Cardiac muscle cell (in vitro differentiated cells and primary cell): ENCODE data around the gene TALDO1. TPM values are rescaled to one million over a fixed set of nuclear protein-coding genes. Genes with fewer than 3 reads are reported as not detected.

ENCODE experiments used
- DNase-seq, 2 donors: peaks; one replicate each; pipeline versions ENCODE4 v3.0.0 to v3.0.0-alpha.2; 2010 to 2017; ENCODE audit warnings: low read depth in 1 of 2, low spot score in 1 of 2
- H3K27ac ChIP-seq: fragments of 200-600 bp; sonication (generic); 2 replicates; pipeline ENCODE4 v1.5.1; 2016
- H3K27me3 ChIP-seq: fragments of 200-600 bp; sonication (generic); 2 replicates; pipeline ENCODE4 v1.6.0; 2016; ENCODE audit warnings: control low read depth
- H3K36me3 ChIP-seq: fragments of 200-600 bp; sonication (generic); 2 replicates; pipeline ENCODE4 v1.5.1; 2016; ENCODE audit warnings: control low read depth
- H3K4me1 ChIP-seq: fragments of 200-600 bp; sonication (generic); 2 replicates; pipeline ENCODE4 v1.8.1; 2017; ENCODE audit warnings: low read depth, mild to moderate bottlenecking, mixed run types
- H3K4me3 ChIP-seq: fragments of 200-600 bp; sonication (generic); 2 replicates; pipeline ENCODE4 v1.5.1; 2016; ENCODE audit warnings: mild to moderate bottlenecking
- H3K9me3 ChIP-seq: fragments of 200-600 bp; sonication (generic); 2 replicates; pipeline ENCODE4 v1.5.1; 2017; ENCODE audit warnings: low read depth, mild to moderate bottlenecking, control low read depth
- polyA plus RNA-seq: library from polyadenylated mRNA; unstranded; fragments of >200 nt; fragmentation: Nextera tagmentation; extraction: Ambion mirVana; gene quantifications from 2 replicates; pipeline ENCODE4 v1.2.1, GENCODE V29; 2016
- total RNA-seq: library from RNA; depleted of rRNA; stranded (reverse); fragments of >200 nt; gene quantifications from 2 replicates; pipeline ENCODE4 v1.2.3, GENCODE V29; 2016
- TF ChIP-seq, protein P1 (sequence below): IDR thresholded peaks from 2 replicates; pipeline ENCODE4 v1.5.1; 2012; ENCODE audit warnings: low read depth, mild to moderate bottlenecking, low read length

Gene TALDO1
- total and polyA plus RNA-seq, 2 experiments from 2014 or later, result 144 to 174 TPM

DNA sequence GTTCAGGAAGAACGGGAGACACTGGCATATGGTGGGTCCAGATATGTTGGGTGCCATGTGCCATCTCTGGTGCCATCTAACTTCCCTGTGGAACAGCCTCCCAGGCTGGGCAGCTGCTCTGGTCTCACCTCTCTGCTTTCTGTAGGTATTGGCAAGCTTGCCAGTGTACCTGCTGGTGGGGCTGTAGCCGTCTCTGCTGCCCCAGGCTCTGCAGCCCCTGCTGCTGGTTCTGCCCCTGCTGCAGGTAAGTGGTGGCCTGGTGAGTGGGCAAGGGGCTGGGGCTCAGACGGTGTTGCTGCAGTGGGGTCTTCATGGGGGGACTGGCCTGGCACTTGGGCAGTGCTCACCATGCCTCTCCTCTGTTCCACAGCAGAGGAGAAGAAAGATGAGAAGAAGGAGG, 65.1 kb downstream of the TALDO1 start:
- no peaks in the 10 kb centered on the region for H3K27me3 ChIP-seq
- H3K27ac ChIP-seq, result no peak overlapping the region
- no peak overlapping the region for H3K4me3 ChIP-seq
- no peaks in the 10 kb centered on the region for H3K9me3 ChIP-seq
- TF ChIP-seq, protein P1, sequence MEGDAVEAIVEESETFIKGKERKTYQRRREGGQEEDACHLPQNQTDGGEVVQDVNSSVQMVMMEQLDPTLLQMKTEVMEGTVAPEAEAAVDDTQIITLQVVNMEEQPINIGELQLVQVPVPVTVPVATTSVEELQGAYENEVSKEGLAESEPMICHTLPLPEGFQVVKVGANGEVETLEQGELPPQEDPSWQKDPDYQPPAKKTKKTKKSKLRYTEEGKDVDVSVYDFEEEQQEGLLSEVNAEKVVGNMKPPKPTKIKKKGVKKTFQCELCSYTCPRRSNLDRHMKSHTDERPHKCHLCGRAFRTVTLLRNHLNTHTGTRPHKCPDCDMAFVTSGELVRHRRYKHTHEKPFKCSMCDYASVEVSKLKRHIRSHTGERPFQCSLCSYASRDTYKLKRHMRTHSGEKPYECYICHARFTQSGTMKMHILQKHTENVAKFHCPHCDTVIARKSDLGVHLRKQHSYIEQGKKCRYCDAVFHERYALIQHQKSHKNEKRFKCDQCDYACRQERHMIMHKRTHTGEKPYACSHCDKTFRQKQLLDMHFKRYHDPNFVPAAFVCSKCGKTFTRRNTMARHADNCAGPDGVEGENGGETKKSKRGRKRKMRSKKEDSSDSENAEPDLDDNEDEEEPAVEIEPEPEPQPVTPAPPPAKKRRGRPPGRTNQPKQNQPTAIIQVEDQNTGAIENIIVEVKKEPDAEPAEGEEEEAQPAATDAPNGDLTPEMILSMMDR, result no peak
- no peak for DNase-seq
- peaks cover 7% of the 10 kb centered on the region for H3K4me1 ChIP-seq
- peaks cover 17% of the 10 kb centered on the region for H3K36me3 ChIP-seq

DNA sequence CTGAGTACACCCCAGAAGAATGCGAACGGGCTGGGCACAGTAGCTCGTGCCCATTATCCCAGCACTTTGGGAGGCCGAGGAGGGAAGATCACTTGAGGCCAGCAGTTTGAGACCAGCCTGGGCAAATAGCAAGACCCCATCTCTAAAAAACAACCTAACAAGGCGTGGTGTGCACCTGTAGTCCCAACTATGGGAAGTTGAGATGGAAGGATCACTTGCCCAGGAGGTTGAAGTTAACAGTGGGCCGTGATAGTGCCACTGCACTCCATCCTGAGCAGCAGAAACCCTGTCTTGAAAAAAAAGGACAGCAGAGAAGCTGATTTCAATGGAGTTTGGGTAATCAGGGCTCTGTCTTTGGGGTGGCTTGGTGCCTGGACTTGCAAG, 65.8 kb downstream of the TALDO1 start:
- Histone ChIP-seq H3K27me3 (no peaks in the 10 kb centered on the region), H3K4me1 (peaks cover 7% of the 10 kb centered on the region), H3K9me3 (no peaks in the 10 kb centered on the region), H3K36me3 (peaks cover 17% of the 10 kb centered on the region), H3K4me3 (no peak overlapping the region), H3K27ac (no peak overlapping the region)
- no peak for DNase-seq
- TF ChIP-seq, protein P1, result no peak

DNA sequence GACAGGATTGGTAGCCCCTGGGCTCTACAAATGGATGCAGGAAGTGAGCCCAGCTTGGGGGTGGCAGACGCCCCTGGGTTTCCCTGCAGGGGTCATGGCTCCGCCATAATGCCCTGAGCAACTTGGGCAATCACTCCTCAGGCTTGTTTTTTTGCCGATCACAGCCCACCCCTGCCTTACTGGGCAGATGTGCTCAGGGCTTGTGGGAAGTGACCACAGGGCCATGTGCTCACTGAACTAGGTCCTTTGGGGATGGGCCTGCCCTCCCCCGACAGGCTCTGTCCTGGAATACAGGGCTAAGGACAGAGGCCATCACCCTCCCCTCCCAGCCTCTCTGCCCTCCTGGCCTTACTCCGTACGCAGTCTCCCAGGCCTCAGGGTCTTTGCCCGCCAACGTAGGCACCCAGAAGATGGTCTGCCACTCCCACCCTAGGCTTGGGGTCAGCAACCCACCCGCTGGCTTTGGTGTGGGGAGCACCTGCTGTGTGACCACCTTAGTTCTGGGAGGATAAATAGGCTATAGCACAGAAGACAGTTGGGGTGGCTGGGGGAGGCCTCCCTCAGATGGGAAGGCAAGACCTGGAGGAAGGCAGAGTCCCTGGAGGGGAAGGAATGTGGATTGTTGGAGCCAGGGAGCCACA, 66.3 kb downstream of the TALDO1 start:
- Histone ChIP-seq H3K9me3 (no peaks in the 10 kb centered on the region), H3K27ac (peak overlapping the region; percentile 36), H3K36me3 (peaks cover 17% of the 10 kb centered on the region), H3K27me3 (no peaks in the 10 kb centered on the region), H3K4me1 (peaks cover 2% of the 10 kb centered on the region), H3K4me3 (no peak overlapping the region)
- no peak for DNase-seq
- TF ChIP-seq, protein P1, result no peak

Other genes starting within 250 kb of the TALDO1 start
- 149 and 186 TPM in 2 replicates for gene RNH1, start 240.2 kb upstream of the TALDO1 start, total RNA-seq
- 157 and 176 TPM in 2 replicates for gene RNH1, start 240.2 kb upstream of the TALDO1 start, polyA plus RNA-seq
- 49.6 and 63.1 TPM in 2 replicates for gene HRAS, start 211.9 kb upstream of the TALDO1 start, total RNA-seq
- 60.0 and 97.8 TPM in 2 replicates for gene HRAS, start 211.9 kb upstream of the TALDO1 start, polyA plus RNA-seq
- gene LRRC56, start 209.9 kb upstream of the TALDO1 start, total RNA-seq, result 2.6 and 4.5 TPM in 2 replicates
- gene LRRC56, start 209.9 kb upstream of the TALDO1 start, polyA plus RNA-seq, result 2.5 and 3.4 TPM in 2 replicates
- 12.3 and 21.1 TPM in 2 replicates for gene LMNTD2, start 186.7 kb upstream of the TALDO1 start, total RNA-seq
- gene LMNTD2, start 186.7 kb upstream of the TALDO1 start, polyA plus RNA-seq, result 18.4 and 18.8 TPM in 2 replicates
- 47.8 and 49.5 TPM in 2 replicates for gene RASSF7, start 186.5 kb upstream of the TALDO1 start, total RNA-seq
- 49.6 and 66.7 TPM in 2 replicates for gene RASSF7, start 186.5 kb upstream of the TALDO1 start, polyA plus RNA-seq
- gene PHRF1, start 171.0 kb upstream of the TALDO1 start, total RNA-seq, result 36.4 and 48.0 TPM in 2 replicates
- 17.8 and 22.8 TPM in 2 replicates for gene PHRF1, start 171.0 kb upstream of the TALDO1 start, polyA plus RNA-seq
- 17.7 and 24.7 TPM in 2 replicates for gene IRF7, start 131.5 kb upstream of the TALDO1 start, total RNA-seq
- 13.0 and 17.0 TPM in 2 replicates for gene IRF7, start 131.5 kb upstream of the TALDO1 start, polyA plus RNA-seq
- 0.18 TPM in 1 of 2 replicates, not detected in the other for gene CDHR5, start 122.5 kb upstream of the TALDO1 start, total RNA-seq
- gene CDHR5, start 122.5 kb upstream of the TALDO1 start, polyA plus RNA-seq, result 0.27 and 0.60 TPM in 2 replicates
- 4.3 and 4.4 TPM in 2 replicates for gene SCT, start 120.3 kb upstream of the TALDO1 start, total RNA-seq
- 8.9 and 18.8 TPM in 2 replicates for gene SCT, start 120.3 kb upstream of the TALDO1 start, polyA plus RNA-seq
- 0.60 and 1.2 TPM in 2 replicates for gene DRD4, start 110.2 kb upstream of the TALDO1 start, total RNA-seq
- gene DRD4, start 110.2 kb upstream of the TALDO1 start, polyA plus RNA-seq, result 0.75 and 2.2 TPM in 2 replicates
- gene DEAF1, start 52.2 kb upstream of the TALDO1 start, total RNA-seq, result 80.0 and 90.0 TPM in 2 replicates
- gene DEAF1, start 52.2 kb upstream of the TALDO1 start, polyA plus RNA-seq, result 88.6 and 124 TPM in 2 replicates
- gene TMEM80, start 51.6 kb upstream of the TALDO1 start, total RNA-seq, result 53.4 and 70.5 TPM in 2 replicates
- 72.3 and 93.5 TPM in 2 replicates for gene TMEM80, start 51.6 kb upstream of the TALDO1 start, polyA plus RNA-seq
- gene EPS8L2, start 41.2 kb upstream of the TALDO1 start, total RNA-seq, result 18.9 and 22.6 TPM in 2 replicates
- 25.7 and 27.4 TPM in 2 replicates for gene EPS8L2, start 41.2 kb upstream of the TALDO1 start, polyA plus RNA-seq
- gene GATD1, start 30.0 kb downstream of the TALDO1 start, total RNA-seq, result 62.2 and 64.1 TPM in 2 replicates
- gene GATD1, start 30.0 kb downstream of the TALDO1 start, polyA plus RNA-seq, result 27.9 and 60.4 TPM in 2 replicates
- gene CEND1, start 42.6 kb downstream of the TALDO1 start, total RNA-seq, result 1.6 and 7.6 TPM in 2 replicates
- 1.7 and 8.2 TPM in 2 replicates for gene CEND1, start 42.6 kb downstream of the TALDO1 start, polyA plus RNA-seq
- 17.6 and 34.7 TPM in 2 replicates for gene SLC25A22, start 50.8 kb downstream of the TALDO1 start, total RNA-seq
- 18.9 and 21.2 TPM in 2 replicates for gene SLC25A22, start 50.8 kb downstream of the TALDO1 start, polyA plus RNA-seq
- 24.0 and 36.8 TPM in 2 replicates for gene PIDD1, start 57.8 kb downstream of the TALDO1 start, total RNA-seq
- 33.4 and 40.2 TPM in 2 replicates for gene PIDD1, start 57.8 kb downstream of the TALDO1 start, polyA plus RNA-seq
- 523 and 1,109 TPM in 2 replicates for gene RPLP2, start 62.5 kb downstream of the TALDO1 start, total RNA-seq
- gene RPLP2, start 62.5 kb downstream of the TALDO1 start, polyA plus RNA-seq, result 496 and 502 TPM in 2 replicates
- 59.9 and 99.9 TPM in 2 replicates for gene PNPLA2, start 71.5 kb downstream of the TALDO1 start, total RNA-seq
- 81.6 and 91.1 TPM in 2 replicates for gene PNPLA2, start 71.5 kb downstream of the TALDO1 start, polyA plus RNA-seq
- gene CRACR2B, start 80.5 kb downstream of the TALDO1 start, total RNA-seq, result 43.9 and 91.0 TPM in 2 replicates
- gene CRACR2B, start 80.5 kb downstream of the TALDO1 start, polyA plus RNA-seq, result 84.5 and 113 TPM in 2 replicates
- gene CD151, start 85.5 kb downstream of the TALDO1 start, total RNA-seq, result 146 and 177 TPM in 2 replicates
- gene CD151, start 85.5 kb downstream of the TALDO1 start, polyA plus RNA-seq, result 210 and 290 TPM in 2 replicates
- gene POLR2L, start 95.1 kb downstream of the TALDO1 start, total RNA-seq, result 67.3 and 152 TPM in 2 replicates
- 317 and 482 TPM in 2 replicates for gene POLR2L, start 95.1 kb downstream of the TALDO1 start, polyA plus RNA-seq
- gene TSPAN4, start 95.4 kb downstream of the TALDO1 start, total RNA-seq, result 85.3 and 140 TPM in 2 replicates
- gene TSPAN4, start 95.4 kb downstream of the TALDO1 start, polyA plus RNA-seq, result 79.1 and 125 TPM in 2 replicates
- gene CHID1, start 163.3 kb downstream of the TALDO1 start, total RNA-seq, result 58.1 and 67.7 TPM in 2 replicates
- gene CHID1, start 163.3 kb downstream of the TALDO1 start, polyA plus RNA-seq, result 145 and 187 TPM in 2 replicates
- gene AP2A2, start 178.4 kb downstream of the TALDO1 start, total RNA-seq, result 54.7 and 77.6 TPM in 2 replicates
- gene AP2A2, start 178.4 kb downstream of the TALDO1 start, polyA plus RNA-seq, result 47.6 and 67.6 TPM in 2 replicates